ENCODE measurements around the gene CLPX. TPM values are rescaled to one million over a fixed set of nuclear protein-coding genes. Genes with fewer than 3 reads are reported as not detected.

The CLPX gene
- total RNA-seq, 3 donors from 2014 or later: 39.4 to 51.5 (median 50.8) TPM

GRCh38 chr15:65223996-65224395 lies 38.9 kb upstream of the CLPX start:
- H3K4me3 ChIP-seq: no peak overlapping the region
- ATAC-seq (no peak), DNase-seq (no peak)
- intact Hi-C loops (cut with DNase I, micrococcal nuclease): no loop called here
- no peaks in the 10 kb centered on the region for H3K36me3 ChIP-seq (ENCODE audit: low read depth)
- no peaks in the 10 kb centered on the region for H3K9me3 ChIP-seq
- no peaks in the 10 kb centered on the region for H3K4me1 ChIP-seq (ENCODE audit: low read depth)
- TF ChIP-seq CTCF (IDR thresholded peaks at IDR 0.05): no peak

DNA sequence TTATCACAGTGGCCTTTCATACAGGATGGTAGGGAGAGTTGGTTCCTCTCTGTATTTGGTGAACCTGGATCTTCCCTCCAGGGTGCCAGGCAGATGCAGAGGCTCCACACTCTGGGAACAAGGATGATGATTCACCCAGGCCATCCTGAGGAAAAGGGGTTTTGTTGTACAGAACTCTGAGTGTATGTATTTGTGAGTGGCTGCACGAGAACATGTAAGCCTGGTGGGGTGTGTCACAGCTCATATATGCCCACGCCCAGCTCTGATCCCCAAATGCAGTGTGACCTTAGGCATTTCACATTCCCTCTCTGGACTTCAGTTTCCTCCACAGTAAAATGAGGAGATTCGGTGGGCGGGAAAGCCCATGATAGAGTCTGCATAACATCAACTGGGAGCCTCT lies 37.7 kb upstream of the CLPX start:
- no peaks in the 10 kb centered on the region for H3K9me3 ChIP-seq
- H3K36me3 ChIP-seq (ENCODE audit: low read depth): no peaks in the 10 kb centered on the region

DNA sequence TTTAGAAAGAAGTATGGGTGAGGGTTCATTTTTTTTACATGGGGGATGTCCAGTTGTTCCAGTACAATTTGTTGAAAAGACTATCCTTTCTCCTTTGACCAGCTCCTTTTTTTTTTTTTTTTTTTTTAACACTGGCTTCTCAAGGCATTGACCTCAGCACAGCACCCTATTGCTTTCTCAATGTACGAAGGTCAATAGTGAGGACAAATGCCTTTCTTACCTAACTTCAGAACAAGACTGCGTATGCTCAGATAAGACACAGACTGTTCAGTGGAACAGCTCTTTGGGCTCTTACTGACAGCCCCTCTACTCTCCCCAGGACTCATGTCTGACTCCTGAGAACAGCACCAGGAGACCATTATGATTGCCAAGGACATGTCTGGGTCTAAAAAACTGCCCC lies 36.6 kb upstream of the CLPX start:
- ATAC-seq (no peak), DNase-seq (no peak)
- H3K36me3 ChIP-seq (ENCODE audit: low read depth): no peaks in the 10 kb centered on the region
- no peaks in the 10 kb centered on the region for H3K4me1 ChIP-seq (ENCODE audit: low read depth)
- H3K9me3 ChIP-seq: no peaks in the 10 kb centered on the region
- no peak overlapping the region for H3K4me3 ChIP-seq
- TF ChIP-seq CTCF (IDR thresholded peaks at IDR 0.05): no peak
- intact Hi-C loops (cut with DNase I, micrococcal nuclease): no loop called here

More for the DNA sequence above, 37.7 kb upstream of the CLPX start:
- no peaks in the 10 kb centered on the region for H3K4me1 ChIP-seq (ENCODE audit: low read depth)
- intact Hi-C loops (cut with DNase I, micrococcal nuclease): no loop called here
- TF ChIP-seq CTCF (IDR thresholded peaks at IDR 0.05): no peak
- H3K4me3 ChIP-seq: no peak overlapping the region
- DNase-seq: no peak
- ATAC-seq: no peak

GRCh38 chr15:65219137-65219536 lies 34.0 kb upstream of the CLPX start:
- Histone ChIP-seq H3K4me3 (no peak overlapping the region), H3K4me1 (ENCODE audit: low read depth) (no peaks in the 10 kb centered on the region), H3K9me3 (no peaks in the 10 kb centered on the region), H3K36me3 (ENCODE audit: low read depth) (no peaks in the 10 kb centered on the region)
- intact Hi-C loops (cut with DNase I, micrococcal nuclease): no loop called here
- no peak for TF ChIP-seq CTCF (IDR thresholded peaks at IDR 0.05)
- DNase-seq: no peak
- no peak for ATAC-seq

- no peak for DNase-seq
- TF ChIP-seq CTCF (IDR thresholded peaks at IDR 0.05): no peak
- no peak for ATAC-seq
- H3K36me3 ChIP-seq (ENCODE audit: low read depth): no peaks in the 10 kb centered on the region
- no peaks in the 10 kb centered on the region for H3K9me3 ChIP-seq
- H3K4me1 ChIP-seq (ENCODE audit: low read depth): no peaks in the 10 kb centered on the region
- no peak overlapping the region for H3K4me3 ChIP-seq
- intact Hi-C loops (cut with DNase I, micrococcal nuclease): no loop called here
Observed at GRCh38 chr15:65217526-65218482, 32.7 kb upstream of the CLPX start.
